Fibroblast of mammary gland (primary cell): ENCODE results near the gene PJVK.

Experiments used
- DNase-seq: peaks from one replicate; pipeline ENCODE4 v3.0.0-alpha.2; 2010; ENCODE audit warnings: low read depth
- H3K4me3 ChIP-seq: 2 replicates; pipeline ENCODE4 v1.5.1; 2011; ENCODE audit warnings: low read depth, mild to moderate bottlenecking, low read length, moderate library complexity; ENCODE audit not compliant: control insufficient read depth
- TF ChIP-seq, protein P1 (sequence below): conservative IDR thresholded peaks from 2 replicates; pipeline ENCODE4 v1.5.1; 2011; ENCODE audit warnings: low read depth, low read length, inconsistent platforms; ENCODE audit not compliant: control insufficient read depth, insufficient read depth

PJVK gene

DNA sequence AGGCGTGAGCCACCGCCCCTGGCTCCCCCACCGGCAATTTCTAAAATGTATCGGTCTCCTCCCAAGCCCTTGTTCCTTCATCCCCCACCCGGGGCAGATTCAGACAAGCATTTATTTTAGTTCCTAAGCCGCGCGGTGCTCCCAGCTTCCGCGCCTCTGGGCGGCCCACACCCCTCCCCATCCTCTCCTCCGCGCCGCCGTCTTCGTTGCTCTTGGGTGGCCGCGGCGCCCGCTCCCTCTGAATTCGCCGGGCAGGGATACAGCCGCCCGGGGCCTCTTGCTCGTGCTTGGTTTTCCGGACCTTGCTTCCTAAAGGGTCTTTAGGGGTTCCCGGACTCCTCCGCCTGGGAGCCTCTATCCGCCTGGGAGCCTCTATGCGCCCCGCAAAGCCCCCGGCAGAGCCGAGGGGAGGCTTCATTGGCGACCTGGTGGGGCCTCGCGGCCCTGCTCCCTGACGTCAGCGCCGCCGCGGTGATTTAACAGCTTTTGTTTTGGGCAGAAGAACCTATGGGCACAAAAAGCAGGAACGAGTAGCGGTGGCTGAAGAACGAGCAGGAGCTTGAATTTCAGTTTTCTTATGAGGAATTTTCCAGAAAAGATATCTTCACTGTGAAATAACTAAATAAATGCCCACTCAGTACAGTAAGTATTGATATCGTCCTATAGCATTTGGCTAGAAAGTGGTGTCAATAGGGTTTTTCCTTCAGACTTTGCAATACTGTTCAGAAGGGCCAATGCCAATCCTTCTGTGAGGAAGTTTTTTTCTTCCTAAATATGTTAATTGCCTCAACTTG, 37.5 kb upstream of the PJVK start:
- DNase-seq: peak; percentile 76
- TF ChIP-seq, protein P1, sequence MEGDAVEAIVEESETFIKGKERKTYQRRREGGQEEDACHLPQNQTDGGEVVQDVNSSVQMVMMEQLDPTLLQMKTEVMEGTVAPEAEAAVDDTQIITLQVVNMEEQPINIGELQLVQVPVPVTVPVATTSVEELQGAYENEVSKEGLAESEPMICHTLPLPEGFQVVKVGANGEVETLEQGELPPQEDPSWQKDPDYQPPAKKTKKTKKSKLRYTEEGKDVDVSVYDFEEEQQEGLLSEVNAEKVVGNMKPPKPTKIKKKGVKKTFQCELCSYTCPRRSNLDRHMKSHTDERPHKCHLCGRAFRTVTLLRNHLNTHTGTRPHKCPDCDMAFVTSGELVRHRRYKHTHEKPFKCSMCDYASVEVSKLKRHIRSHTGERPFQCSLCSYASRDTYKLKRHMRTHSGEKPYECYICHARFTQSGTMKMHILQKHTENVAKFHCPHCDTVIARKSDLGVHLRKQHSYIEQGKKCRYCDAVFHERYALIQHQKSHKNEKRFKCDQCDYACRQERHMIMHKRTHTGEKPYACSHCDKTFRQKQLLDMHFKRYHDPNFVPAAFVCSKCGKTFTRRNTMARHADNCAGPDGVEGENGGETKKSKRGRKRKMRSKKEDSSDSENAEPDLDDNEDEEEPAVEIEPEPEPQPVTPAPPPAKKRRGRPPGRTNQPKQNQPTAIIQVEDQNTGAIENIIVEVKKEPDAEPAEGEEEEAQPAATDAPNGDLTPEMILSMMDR: no peak
- H3K4me3 ChIP-seq: peak overlapping the region; percentile 68

DNA sequence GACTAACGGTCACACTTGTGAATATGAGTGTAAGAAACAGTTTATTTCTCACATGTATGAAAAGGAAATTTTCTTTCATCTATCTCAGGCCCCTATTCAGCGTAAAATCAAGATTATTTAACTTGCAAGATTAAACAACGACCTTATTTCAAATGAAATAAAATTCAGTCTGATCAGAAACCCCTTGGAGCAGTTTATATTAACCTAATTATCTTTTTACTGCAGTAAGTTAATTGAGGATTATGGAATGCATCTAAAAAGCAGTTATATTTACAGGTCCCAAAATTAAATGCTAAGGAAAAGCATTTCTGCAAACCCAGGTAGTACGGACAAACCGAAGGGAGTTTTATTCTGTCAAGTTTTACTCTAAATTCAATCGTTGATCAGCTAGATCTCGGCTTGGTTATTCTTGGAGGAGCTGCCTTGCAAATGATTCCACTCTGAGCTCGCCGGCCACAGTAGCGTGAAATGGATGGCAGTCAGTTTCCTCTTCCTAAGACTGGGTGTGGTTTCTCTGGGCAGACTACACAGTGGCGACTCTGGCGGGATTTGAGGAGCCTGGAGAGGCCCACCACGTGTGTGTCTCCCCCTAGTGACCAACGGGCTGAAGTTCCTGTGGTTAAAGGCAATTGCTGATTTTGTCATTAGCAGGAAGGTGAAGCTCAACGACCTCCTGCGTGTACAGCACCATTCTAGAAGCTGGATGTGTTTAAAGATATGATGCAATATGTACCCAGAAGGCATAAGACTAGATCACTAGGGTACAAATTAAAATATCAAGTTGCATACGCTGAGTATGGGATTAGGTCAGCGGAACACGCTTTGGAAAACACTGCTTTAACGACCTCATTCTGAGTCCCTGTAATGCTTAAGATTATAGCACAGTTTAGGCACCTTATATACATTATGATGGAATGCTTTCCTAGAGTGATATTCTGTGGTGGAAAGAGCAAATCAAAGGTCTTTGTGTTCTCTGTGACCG, 36.6 kb upstream of the PJVK start:
- DNase-seq: peak; percentile 98
- TF ChIP-seq, protein P1: peak; percentile 98
- H3K4me3 ChIP-seq: peak overlapping the region; percentile 68

DNA sequence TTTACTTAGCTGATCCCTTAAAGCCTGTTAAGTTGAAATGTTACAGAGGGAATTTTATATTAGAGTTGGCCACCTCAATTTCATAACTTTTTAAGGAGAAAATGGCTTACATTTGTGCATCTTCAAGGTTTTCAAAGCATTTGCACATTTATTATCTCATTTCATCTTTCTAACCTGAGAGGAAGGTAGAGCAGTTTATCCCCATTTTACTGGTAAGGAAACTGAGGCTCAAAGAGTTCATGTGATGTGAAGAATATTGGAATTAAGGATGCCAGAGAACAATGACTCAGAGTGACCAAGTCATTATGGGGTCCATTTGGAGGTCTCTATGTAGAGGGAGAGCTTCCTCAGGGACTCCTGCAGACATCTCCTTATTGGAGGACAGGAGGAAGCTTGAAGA, 35.2 kb upstream of the PJVK start:
- DNase-seq: no peak
- no peak overlapping the region for H3K4me3 ChIP-seq
- TF ChIP-seq, protein P1: no peak

DNA sequence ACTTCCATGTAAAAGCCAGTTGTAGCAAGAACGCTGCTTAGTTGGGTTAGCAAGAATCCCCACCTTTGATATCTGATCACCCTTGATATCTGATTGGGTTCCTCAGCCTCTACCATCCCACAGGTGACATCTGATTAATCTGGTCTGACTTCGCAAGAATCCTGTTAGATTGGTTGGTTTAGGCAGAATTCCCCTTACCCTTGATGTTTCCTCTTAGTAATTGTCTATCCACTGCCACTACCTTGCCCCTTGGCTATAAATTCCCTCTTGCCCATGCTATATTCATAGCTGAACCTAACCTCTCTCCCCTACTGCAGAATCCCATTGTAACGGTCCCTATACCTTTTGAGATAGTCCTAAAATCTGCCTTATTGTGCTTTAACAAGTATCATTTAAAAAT, 33.3 kb upstream of the PJVK start:
- no peak overlapping the region for H3K4me3 ChIP-seq
- DNase-seq: no peak
- TF ChIP-seq, protein P1: no peak

DNA sequence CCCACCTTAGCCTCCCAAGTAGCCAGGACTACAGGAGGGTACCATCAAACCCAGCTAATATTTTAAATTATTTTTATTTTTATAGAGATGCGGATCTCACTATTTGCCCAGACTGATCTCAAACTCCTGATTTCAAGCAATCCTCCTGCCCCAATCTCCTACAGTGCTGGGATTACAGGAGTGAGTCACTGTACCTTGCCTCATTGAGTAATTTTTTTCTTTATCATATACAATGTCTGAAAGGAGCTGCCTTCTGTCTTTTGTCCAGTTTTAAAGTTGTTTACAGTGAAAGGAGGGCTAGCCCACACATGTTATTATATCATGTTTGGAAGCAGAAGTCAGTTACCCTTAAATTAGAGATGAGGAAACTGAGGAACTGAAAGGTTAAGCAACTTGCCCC, 32.8 kb upstream of the PJVK start:
- TF ChIP-seq, protein P1: no peak
- no peak overlapping the region for H3K4me3 ChIP-seq
- peak; percentile 34 for DNase-seq

DNA sequence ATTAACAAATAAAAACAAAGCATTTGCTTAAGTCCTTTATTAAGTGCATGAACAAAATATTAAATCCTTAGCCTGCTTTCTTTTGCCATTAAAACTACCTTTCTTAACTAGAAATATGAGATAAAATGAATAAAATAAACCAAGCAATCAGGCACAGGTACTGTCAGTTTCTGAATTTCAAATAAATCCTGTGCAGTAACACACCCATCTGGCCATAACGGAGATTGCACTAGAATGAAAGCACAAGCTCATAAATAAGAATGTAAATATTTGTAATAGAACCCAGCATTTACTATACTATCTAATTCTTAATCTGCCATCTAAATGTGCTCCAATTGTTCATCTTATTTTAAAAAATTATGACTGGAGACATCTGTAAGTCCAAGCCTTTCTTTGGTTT, 32.1 kb upstream of the PJVK start:
- TF ChIP-seq, protein P1: peak; percentile 31
- peak; percentile 39 for DNase-seq
- no peak overlapping the region for H3K4me3 ChIP-seq
